Uterus (tissue), 4 donors: Measurements from ENCODE around the gene SPTLC2. TPM values are rescaled to one million over a fixed set of nuclear protein-coding genes. Genes with fewer than 3 reads are reported as not detected.

ENCODE experiments used
- DNase-seq, 2 donors: peaks; one replicate each; pipeline ENCODE4 v3.0.0-alpha.2; 2019 to 2020
- H3K27ac ChIP-seq, 2 donors: fragments of 200-600 bp; sonication (generic); 1 replicate in 1 of 2; 2 replicates in 1 of 2; pipeline ENCODE4 v1.5.1; 2016 to 2018
- H3K27me3 ChIP-seq, 2 donors: fragments of 200-600 bp; sonication (generic); one replicate each; pipeline ENCODE4 v1.5.1; 2018 to 2019; ENCODE audit warnings: control low read depth in 1 of 2
- H3K36me3 ChIP-seq, 2 donors: fragments of 200-600 bp; sonication (generic); one replicate each; pipeline ENCODE4 v1.5.1; 2019; ENCODE audit warnings: control low read depth in 1 of 2
- H3K4me1 ChIP-seq, 2 donors: fragments of 200-600 bp; sonication (generic); one replicate each; pipeline ENCODE4 v1.5.1; 2018 to 2019; ENCODE audit warnings: control low read depth in 1 of 2
- H3K4me3 ChIP-seq, 2 donors: fragments of 200-600 bp; sonication (generic); 1 replicate in 1 of 2; 2 replicates in 1 of 2; pipeline ENCODE4 v1.5.1; 2018 to 2019; ENCODE audit warnings: mild to moderate bottlenecking in 1 of 2
- H3K9me3 ChIP-seq, 2 donors: fragments of 200-600 bp; sonication (generic); one replicate each; pipeline ENCODE4 v1.5.1; 2019; ENCODE audit warnings: control low read depth in 1 of 2
- POLR2A ChIP-seq, 2 donors: fragments of 450-650 bp; IDR thresholded peaks; one replicate each; pipeline ENCODE4 v1.6.1; 2016; ENCODE audit warnings: antibody characterized with exemption in 2 of 2, mild to moderate bottlenecking in 1 of 2, moderate library complexity in 1 of 2
- intact Hi-C: fragments of 100-400 bp; cut with DNase I; formaldehyde crosslinking; loops from one replicate; pipeline ENCODE4 v1.15.1; 2023; ENCODE audit warnings: low total_unique reads
- total RNA-seq, 4 donors: library from RNA; depleted of rRNA in 3 of 4; stranded (reverse); fragments of >200 nt in 3 of 4; gene quantifications; one replicate each; pipeline versions ENCODE4 v1.1.0 to v1.2.4, GENCODE V29; 2014 to 2023
- TF ChIP-seq, protein P1 (sequence below), 4 experiments: fragments of 200-600 bp in 2 of 4; fragments of 450-650 bp in 2 of 4; sonication (generic) in 2 of 4; IDR thresholded peaks; one replicate each; pipeline ENCODE4 v1.5.1; 2016 to 2019; ENCODE audit warnings: antibody characterized with exemption in 4 of 4, mild to moderate bottlenecking in 2 of 4, moderate library complexity in 1 of 4
- donor health status: DM: yes; HTN: yes; CAD: no.

Gene SPTLC2
- total RNA-seq, 4 donors from 2014 or later, result 12.3 to 64.2 (median 32.1) TPM

- Histone ChIP-seq H3K4me1 (peaks cover 0 to 7% of the 10 kb centered on the region in 2 donors), H3K27me3 (no peaks in the 10 kb centered on the region), H3K4me3 (no peak overlapping the region), H3K36me3 (no peaks in the 10 kb centered on the region), H3K27ac (no peak overlapping the region), H3K9me3 (no peaks in the 10 kb centered on the region)
- DNase-seq, result no peak
- TF ChIP-seq, protein P1, sequence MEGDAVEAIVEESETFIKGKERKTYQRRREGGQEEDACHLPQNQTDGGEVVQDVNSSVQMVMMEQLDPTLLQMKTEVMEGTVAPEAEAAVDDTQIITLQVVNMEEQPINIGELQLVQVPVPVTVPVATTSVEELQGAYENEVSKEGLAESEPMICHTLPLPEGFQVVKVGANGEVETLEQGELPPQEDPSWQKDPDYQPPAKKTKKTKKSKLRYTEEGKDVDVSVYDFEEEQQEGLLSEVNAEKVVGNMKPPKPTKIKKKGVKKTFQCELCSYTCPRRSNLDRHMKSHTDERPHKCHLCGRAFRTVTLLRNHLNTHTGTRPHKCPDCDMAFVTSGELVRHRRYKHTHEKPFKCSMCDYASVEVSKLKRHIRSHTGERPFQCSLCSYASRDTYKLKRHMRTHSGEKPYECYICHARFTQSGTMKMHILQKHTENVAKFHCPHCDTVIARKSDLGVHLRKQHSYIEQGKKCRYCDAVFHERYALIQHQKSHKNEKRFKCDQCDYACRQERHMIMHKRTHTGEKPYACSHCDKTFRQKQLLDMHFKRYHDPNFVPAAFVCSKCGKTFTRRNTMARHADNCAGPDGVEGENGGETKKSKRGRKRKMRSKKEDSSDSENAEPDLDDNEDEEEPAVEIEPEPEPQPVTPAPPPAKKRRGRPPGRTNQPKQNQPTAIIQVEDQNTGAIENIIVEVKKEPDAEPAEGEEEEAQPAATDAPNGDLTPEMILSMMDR (IDR thresholded peaks at IDR 0.05), result no peak
- TF ChIP-seq POLR2A (IDR thresholded peaks at IDR 0.05), result no peak
- intact Hi-C loops, result no loop called here
These were observed 146.1 kb downstream of the SPTLC2 start for GRCh38 chr14:77470224-77470870.

DNA sequence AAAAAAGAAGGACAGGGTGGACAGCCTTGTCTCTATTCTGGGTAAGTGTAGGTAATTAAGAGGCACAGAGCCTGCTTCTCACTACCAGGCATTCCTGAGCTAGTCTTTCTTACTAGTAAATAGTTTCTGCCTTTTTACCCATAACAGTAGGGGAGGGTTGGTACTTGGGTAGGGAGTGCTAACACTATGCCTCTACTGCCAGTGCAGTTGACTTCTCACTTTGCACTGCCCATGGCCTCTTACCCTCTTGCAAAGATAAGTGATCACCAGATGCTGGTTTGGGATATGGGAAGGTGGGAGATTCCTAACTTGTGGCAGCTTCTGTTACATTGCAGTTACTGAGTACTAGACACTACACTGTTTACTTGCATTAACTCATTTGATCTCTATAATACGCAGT, 146.9 kb downstream of the SPTLC2 start:
- intact Hi-C loops, result no loop called here
- no peak overlapping the region for H3K4me3 ChIP-seq
- no peaks in the 10 kb centered on the region for H3K36me3 ChIP-seq
- H3K9me3 ChIP-seq, result no peaks in the 10 kb centered on the region
- no peak for DNase-seq
- TF ChIP-seq, protein P1 (IDR thresholded peaks at IDR 0.05), result no peak
- no peak for TF ChIP-seq POLR2A (IDR thresholded peaks at IDR 0.05)
- H3K4me1 ChIP-seq, result peaks cover 0 to 5% of the 10 kb centered on the region in 2 donors
- no peaks in the 10 kb centered on the region for H3K27me3 ChIP-seq
- H3K27ac ChIP-seq, result no peak overlapping the region

- DNase-seq, result no peak
- Histone ChIP-seq H3K27ac (no peak overlapping the region), H3K27me3 (no peaks in the 10 kb centered on the region), H3K4me3 (no peak overlapping the region), H3K9me3 (no peaks in the 10 kb centered on the region), H3K36me3 (no peaks in the 10 kb centered on the region), H3K4me1 (peaks cover 0 to under 1% of the 10 kb centered on the region in 2 donors)
- intact Hi-C loops, result no loop called here
- TF ChIP-seq, protein P1 (IDR thresholded peaks at IDR 0.05), result no peak
- TF ChIP-seq POLR2A (IDR thresholded peaks at IDR 0.05), result no peak
These were observed 147.4 kb downstream of the SPTLC2 start for GRCh38 chr14:77469067-77469505.

- H3K27ac ChIP-seq, result no peak overlapping the region
- no peaks in the 10 kb centered on the region for H3K27me3 ChIP-seq
- H3K36me3 ChIP-seq, result no peaks in the 10 kb centered on the region
- H3K4me1 ChIP-seq, result no peaks in the 10 kb centered on the region
- H3K4me3 ChIP-seq, result no peak overlapping the region
- TF ChIP-seq, protein P1 (IDR thresholded peaks at IDR 0.05), result no peak
- no peak for TF ChIP-seq POLR2A (IDR thresholded peaks at IDR 0.05)
- intact Hi-C loops, result no loop called here
- H3K9me3 ChIP-seq, result no peaks in the 10 kb centered on the region
- no peak for DNase-seq
These were observed 148.6 kb downstream of the SPTLC2 start for GRCh38 chr14:77467801-77468200.

GRCh38 chr14:77459072-77459723, 157.2 kb downstream of the SPTLC2 start:
- H3K27ac ChIP-seq, result peak overlapping the region in 1 of 2 donors; percentile 98
- H3K36me3 ChIP-seq, result no peaks in the 10 kb centered on the region
- TF ChIP-seq, protein P1 (IDR thresholded peaks at IDR 0.05), result peak; percentile 32 to 58 (median 46)
- TF ChIP-seq POLR2A (IDR thresholded peaks at IDR 0.05), result no peak
- peak in 1 of 2 donors; percentile 54 for DNase-seq
- no peaks in the 10 kb centered on the region for H3K4me1 ChIP-seq
- no peaks in the 10 kb centered on the region for H3K27me3 ChIP-seq
- H3K9me3 ChIP-seq, result no peaks in the 10 kb centered on the region
- intact Hi-C loops, result no loop called here
- H3K4me3 ChIP-seq, result peak overlapping the region; percentile 87 to 95
